DMS53 treated with DMSO at 0.1 percent for 48 hours (cell line): ENCODE data around the gene FZD2.
"Not testable (repeated sequence)": the region's sequence is repeated elsewhere in the genome, so short reads cannot be mapped to it uniquely, and the experiment has no call there.

ENCODE experiments used
- DNase-seq: peaks from one replicate; lab custom pipeline; 2025; ENCODE audit not compliant: unreplicated experiment; lab: John Stamatoyannopoulos, UW

The FZD2 gene

DNA sequence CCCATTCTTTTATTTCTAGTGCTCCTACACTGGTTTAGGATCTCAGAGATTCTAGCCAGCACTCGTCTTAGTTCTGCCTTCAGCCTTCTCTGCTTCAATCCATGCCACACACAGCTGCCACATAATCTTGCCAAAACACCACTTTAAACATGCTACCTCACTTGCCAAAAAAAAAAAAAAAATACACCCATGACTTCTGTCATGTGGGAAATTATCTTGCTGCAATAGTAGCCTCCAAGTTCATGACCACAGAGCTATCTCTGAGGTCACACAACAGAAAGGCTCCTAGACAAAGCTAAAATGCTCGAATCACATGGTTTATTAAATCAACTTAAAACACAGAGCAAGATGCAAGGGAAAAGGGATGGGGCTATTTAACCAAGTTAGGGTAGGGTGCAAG, 18.1 kb downstream of the FZD2 start:
- DNase-seq: no peak

DNA sequence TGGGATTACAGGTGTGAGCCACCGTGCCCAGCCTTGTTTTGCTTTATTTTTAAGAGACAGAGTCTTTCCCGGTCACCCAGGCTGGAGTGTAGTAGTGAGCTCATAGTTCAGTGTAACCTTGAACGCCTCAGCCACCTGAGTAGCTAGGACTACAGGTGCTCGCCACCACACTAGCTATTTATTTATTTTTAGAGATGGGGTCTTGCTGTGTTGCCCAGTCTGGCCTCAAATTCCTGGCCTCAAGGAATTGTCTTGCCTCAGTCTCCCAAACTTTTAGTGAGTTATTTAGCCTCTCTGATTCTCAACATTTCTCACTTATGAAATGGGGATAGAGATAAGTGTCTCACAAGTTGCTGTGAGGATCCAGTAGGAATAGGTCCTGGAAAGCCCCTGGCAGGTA, 21.7 kb downstream of the FZD2 start:
- no peak for DNase-seq

DNA sequence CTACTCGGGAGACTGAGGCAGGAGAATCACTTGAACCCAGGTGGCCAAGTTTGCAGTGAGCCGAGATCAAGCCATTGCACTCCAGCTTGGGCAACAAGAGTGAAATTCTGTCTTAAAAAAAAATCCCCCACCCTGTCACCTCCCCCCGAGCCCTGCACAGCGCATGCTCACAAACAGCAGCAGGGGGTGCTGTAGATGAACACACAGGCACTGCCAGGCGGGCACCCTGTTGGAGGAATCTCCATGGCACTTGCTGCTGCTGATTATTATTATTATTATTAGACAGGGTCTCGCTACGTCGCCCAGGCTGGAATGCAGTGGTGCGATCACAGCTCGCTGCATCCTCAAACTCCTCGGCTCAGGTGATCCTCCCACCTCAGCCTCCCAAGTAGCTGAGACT, 24.6 kb downstream of the FZD2 start:
- DNase-seq: no peak

DNA sequence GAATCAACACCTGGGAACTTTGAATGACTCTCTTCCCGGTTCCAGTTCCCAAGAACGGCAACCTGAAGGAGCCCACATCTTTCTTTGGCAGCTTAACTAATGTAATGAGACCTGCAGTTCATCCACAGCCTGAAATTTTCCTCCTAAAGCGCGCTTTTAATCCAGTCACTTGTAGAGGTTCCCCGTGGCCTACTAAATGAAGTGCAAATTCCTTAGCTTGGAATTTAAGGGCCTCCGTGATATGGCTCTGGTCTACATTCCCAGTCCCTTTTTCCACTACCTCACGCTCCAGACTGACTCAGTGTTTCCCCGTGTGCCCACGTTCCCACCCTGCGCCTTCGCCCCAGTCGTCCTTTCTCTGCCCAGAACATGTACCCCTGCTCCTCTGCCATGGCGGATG, 27.2 kb downstream of the FZD2 start:
- no peak for DNase-seq

DNA sequence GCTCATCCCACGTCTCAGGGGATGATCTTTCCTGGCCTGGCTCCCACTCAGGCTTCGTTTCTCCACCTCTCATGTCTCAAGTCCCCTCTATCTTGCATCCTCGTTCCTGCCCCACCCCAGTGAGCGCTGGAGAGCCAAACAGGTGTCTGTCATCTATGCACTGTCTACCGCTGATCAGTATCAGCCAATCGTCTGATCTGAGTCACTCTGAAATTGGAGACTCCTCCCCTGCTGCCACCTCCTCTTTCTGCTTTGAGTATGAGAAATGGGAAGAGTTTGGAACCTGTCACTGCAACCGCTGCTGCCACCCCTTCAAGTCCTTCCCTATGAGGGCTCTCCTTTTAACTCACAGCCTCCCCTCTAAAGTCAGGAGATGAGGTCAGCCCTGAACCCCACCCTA, 28.0 kb downstream of the FZD2 start:
- DNase-seq: no peak

DNA sequence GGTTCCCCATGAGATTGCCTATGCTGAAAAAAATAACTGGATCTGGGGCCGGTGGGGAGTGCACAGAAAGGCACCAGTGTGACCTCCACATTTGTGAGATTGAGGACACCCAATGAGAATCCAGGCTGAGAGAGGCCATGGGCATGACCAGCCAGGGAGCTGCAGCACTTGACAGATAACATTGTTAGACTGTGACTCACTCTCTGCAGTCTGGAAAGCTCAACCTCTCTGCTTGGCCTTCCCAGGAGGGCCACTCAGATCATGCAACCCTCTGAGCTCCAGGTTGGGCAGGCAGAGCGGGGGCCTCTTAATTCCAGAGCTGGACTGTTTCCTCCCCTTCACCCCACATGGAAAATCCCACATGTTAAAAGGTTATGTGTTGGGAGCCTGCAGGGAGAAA, 30.1 kb downstream of the FZD2 start:
- peak; percentile 52 for DNase-seq

DNA sequence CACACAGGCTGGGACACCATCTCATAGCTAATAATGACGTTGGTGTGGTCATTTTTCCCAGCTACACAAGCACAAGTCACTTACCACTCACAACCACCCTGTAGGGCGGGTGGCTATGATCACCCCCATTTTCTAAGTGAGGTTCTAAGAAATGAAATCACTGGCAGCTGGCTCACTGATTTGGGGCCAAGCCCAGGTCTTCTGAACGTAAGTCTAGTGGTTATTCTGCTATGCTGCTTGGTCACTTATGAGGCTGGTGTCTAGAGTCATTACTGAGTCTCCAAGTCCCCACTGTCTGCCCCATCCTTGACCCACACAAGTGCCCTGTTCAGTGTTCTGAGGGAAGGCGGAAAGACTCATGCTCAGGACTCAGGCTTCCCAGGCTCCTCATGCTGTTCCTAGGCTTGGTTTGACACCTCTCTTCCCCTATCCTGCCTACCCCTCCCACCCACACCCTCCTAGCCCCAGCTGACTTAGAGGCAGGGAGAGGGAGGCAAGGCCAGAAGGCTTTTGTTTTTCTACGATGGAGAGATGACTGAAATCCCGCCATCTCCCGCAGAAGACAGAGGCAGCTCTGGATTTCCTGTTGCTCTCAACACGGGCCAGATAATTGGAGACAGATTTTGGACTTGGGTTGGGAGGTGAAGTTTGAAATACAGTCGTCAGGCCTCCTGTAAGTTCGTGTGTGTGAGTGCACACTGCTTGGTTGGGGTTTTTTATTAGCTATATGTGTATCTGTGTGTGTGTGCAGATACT, 32.2 kb downstream of the FZD2 start:
- DNase-seq: no peak

DNA sequence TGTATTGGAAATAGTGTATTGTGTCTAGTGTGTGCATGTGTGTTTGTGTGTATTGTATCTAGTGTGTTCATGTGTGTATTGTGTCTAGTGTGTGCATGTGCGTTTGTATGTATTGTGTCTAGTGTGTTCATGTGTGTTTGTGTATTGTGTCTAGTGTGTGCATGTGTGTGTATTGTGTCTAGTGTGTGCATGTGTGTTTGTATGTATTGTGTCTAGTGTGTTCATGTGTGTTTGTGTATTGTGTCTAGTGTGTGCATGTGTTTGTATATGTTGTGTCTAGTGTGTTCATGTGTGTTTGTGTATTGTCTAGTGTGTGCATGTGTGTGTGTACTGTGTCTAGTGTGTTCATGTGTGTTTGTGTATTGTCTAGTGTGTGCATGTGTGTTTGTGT, 32.8 kb downstream of the FZD2 start:
- DNase-seq: not testable (repeated sequence)

DNA sequence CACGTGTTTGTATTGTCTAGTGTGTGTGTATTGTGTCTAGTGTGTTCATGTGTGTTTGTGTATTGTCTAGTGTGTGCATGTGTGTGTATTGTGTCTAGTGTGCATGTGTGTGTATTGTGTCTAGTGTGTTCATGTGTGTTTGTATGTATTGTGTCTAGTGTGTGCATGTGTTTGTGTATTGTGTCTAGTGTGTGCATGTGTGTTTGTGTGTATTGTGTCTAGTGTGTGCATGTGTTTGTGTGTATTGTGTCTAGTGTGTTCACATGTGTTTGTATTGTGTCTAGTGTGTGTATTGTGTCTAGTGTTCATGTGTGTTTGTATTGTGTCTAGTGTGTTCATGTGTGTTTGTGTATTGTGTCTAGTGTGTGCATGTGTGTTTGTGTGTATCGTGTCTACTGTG, 33.5 kb downstream of the FZD2 start:
- not testable (repeated sequence) for DNase-seq

DNA sequence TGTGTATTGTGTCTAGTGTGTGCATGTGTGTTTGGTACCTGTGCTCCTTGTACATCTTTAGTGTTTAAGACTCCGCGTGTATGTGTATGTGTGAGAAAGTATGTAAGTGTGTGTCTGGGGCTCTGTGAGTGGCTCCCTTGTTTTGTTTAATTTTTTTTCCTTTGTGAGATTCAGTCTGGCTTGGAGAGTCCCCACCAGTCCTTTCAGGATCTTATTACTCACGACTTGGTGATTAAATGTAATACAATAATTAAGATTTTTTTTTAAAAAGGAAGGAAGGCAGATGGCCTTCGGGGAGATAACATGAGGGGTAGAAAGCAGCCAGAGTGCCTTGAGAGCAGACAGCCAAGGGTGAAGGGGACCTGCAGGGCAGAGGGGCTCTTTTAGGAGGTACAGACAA, 33.9 kb downstream of the FZD2 start:
- DNase-seq: no peak

DNA sequence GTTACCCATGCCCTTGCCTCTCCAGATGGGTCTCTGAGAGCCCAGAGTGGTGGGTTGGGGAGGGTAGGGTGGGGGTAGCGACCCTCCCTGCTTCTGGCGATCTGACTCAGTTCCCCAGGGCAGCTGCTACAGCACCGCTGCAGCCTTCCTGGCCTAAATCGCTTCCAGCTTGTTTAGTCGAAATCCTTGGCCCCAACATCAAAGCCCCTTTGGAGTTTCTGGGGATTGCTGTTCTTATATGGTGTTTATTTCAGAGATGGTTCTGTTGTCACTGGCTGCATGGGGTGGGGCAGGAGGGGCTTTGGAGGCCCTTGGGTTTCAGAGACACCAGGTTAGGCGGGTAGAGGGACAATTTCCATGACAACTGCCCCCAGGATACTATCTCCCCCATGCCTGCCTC, 35.9 kb downstream of the FZD2 start:
- no peak for DNase-seq

DNA sequence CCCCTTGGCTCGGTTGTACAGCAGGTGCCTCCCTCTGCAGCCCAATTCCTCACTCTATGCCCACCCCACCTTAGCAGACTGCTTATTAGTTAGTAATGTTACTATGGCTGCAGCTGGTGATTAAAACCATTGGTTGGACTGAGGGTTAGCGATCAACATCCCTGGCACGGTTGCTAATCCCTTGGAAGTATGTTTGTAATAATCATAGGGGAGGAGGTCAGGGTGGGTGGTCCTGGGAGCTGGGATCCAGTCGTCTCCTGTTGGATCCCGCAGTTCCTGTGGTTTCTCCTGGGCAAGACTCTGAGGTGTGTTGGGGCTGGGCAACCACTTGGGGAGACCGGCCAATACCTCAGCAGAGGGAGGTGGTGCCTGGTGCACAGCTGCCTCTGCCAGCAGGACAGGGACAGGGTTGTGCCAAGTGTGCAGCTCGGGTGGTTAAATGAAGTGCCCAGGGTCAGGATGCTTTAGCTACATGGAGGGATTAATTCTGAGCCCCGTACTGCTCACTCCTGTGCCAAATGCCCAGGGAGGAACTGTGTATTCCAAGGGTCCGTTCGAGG, 38.0 kb downstream of the FZD2 start:
- DNase-seq: no peak

DNA sequence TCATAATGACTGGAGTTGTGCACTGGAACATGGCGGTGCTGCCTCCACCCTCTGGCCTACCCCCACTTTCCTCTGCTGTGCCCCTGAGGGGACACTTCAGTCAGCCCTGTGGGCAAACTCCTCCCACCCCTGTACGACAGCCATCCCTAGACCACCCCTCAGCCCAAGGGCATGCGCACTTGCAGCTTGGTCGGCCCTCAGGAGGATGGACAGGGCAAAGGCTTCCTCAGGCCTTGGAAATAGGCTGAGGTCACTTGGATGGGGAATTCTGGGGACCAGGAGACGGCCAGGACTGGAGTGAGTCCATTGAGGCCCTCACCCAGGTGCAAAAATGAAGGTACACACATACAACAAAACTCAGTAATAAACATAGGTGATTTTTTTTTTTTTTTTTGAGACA, 41.0 kb downstream of the FZD2 start:
- DNase-seq: no peak

DNA sequence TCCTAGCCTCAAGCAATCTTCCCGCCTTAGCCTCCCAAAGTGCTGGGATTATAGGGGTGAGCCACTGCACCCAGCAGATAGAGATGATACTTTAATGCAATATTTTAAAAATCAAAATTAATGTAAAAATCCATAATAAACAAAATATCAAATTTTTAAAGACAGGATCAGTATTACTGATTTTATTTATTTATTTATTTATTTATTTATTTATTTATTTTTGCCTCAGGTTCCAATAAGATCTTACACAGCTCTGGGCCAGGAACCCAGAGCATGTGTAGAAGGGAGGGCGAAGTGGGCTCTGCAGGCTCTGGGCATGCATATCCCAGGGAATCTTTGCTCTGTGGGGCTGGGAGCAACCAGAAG, 41.6 kb downstream of the FZD2 start:
- DNase-seq: no peak

DNA sequence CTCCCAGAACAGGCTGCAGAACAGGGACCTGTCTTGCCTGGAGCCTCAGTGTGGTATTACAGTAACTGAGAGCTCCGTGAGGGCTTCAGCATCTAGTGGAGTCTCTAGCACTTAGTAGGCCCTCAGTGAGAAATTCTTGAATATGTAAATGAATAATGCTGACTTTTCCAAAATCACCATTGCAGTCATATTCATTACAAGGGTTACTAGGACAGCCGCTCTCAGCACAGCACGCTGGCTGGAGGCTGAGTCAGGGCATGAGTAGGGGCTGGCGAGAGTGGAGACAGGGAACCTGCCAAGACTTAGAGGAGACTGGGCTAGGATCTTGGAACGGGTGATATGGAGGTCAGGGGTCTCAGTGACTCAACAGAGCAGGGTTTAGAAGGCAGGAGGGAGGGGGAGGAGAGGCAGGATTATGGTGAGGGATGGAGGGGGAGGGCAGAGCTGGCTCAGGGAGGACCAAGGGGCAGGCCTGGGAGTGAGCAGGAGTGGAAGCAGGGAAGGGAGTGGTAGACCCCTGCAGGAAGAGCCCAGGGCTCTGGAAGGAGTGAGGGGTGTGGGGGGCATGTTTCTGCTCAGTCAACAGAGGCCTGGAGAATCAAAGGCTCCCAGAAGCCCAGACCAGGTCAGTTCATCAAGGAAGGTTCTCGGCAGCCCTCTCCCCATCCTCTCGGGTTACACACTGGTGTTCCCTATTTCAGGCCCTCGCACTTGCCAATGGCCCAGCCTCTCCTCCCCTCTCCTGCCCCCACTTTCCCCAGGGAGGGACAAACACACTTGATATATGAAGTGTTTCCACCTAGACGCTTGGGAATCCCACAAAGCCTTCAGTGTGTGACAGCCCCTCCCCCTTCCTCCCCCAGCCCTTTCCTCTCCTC, 42.3 kb downstream of the FZD2 start:
- no peak for DNase-seq

DNA sequence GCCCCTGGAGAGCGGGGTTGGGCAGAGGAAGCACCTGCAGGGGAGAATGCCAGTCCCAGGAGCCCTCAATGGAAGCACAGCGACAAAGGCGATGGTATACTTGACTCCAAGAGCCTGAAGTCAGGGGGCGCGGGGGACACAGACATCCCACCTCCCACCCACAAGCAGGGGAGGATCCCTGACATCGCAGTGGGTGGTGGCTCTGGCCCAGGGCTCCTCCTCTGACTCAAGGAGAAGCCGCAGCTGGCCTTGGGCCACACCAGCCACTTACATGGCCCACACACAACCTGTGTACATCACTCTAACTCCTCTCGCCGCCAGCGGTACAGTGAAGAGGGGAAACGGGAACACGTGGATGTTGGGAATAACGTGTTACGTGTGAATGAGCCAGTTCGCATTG, 44.3 kb downstream of the FZD2 start:
- DNase-seq: no peak

DNA sequence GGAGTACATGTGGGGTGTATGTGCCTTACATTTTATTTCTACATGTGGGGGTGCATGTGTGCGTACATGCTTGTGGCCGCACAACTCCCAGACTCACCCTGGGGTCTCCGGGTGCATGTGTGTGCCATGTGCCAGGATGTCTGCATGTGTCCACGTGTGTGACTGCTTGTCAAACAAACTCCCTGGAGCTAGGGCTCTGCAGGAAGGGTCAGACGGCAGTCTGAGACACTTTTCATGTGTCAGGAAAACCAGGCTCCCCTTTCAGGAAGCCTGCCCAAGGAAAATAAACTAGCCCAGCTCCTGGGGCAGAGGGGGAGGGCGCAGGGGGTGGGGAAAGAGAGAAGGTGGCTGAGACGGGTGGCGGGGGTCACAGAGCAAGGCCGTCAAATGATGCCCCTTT, 44.7 kb downstream of the FZD2 start:
- DNase-seq: no peak

DNA sequence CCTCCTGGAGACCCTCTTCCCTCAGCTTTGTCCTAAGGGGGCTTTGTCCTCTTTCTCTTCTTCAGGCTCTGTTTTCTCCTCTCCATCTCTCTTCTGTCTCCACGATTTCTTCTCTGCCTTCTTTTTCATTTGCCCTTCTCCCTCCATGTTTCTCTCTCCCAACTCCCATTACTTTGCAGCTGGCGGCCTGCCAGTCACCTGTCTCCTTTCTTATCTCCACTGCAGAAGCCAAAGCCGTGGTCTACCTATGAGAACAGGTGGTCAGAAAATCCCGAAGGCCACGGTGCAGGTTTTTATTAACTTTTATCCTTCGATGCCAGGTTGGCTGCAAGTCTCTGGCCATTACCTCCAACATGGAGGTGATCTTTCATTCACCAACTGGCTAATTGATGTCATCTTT, 45.1 kb downstream of the FZD2 start:
- no peak for DNase-seq

DNA sequence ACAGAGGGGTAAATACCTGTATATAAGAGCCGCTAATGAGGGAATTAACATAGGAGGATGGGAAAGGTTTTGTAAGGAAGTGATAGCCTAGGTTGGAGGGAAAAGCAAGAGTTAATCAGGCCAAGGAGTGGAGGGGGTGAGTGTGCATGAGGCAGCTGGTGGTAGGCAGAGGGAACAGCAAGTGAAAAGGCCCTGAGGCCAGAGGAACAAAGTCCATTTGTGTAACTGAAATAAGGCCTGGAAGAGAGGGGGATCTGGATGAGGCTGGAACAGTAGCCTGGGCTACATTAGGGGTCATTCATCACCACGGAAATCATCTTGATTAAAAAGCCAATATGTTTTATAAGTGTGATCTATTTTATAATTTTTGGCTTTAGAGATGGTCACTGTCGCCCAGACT, 45.7 kb downstream of the FZD2 start:
- DNase-seq: no peak

DNA sequence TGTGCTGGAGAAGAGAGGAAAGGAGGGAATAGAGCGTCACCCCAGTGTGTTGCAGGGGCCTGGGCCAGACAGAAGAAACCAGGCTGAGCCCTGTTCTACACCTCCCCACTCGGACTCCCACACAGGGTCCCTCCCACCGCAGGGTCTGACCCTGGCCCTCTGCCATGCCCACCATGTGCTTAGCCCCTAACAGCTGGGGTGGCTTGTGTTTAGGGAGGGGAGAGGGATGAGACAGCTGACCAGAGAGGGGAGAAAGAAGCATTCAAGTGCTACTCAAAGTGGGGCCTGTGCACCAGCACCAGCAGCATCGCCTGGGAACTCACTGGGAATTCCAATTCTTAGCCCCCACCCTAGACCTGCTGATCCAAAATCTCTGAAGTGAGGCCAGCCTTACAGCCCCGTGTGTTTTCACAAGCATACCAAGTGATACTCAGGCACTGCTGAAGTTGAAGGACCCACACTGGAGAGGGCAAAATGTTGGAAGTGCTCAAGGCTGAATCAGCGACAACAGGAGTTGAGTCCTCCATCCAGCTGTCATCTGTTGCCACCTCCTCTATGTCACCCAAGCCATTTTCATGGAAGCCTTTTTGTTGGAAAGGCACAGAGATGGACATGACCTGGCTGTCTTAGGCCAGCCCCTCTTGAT, 47.0 kb downstream of the FZD2 start:
- no peak for DNase-seq

DNA sequence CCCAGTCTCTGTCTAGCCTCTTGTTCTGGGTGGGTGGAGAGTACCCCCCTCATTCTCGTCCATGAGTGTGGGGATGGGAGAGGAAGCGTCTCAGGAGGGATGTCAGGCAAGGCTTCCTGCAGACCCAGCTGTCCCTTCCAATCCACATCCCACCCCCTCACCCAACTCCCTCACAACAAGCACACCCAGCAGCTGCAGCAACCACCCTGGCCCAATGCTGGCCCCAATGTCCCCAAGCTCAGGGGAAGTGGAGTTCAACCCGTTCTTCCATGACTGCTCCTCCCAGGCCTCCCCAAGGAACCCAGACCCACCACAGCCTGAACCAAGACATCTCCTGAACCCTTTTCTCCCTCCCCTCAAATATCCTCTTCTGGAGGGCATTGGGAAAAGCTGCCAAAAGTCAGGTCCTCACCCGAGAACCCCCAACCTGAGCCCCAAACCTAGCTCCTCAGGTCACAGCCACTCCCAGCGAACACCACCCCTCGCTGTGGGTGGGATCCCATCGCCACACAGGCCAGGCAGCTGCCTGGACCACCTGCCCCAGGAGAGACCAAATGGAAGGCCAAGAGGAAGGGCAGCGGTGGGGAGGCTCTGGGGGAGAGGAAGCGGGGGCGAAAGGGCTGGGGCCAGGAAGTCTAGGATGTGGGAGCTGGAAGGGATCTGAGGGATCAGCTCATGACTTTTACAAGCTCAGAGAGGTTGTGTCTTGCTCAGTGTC, 47.6 kb downstream of the FZD2 start:
- DNase-seq: no peak
